Stimulated activated CD4-positive, alpha-beta T cell treated with anti-CD3 and anti-CD28 coated beads, Interleukin-4, amount 100 ng/mL, for 48 hours (primary cell): ENCODE results near the gene UPK1A.
"Not testable (repeated sequence)": the region's sequence is repeated elsewhere in the genome, so short reads cannot be mapped to it uniquely, and the experiment has no call there.

Experiments used
- DNase-seq, 2 donors: peaks; one replicate each; pipeline ENCODE4 v3.0.0-alpha.2; 2020; ENCODE audit warnings: low read depth in 2 of 2

Gene UPK1A

DNA sequence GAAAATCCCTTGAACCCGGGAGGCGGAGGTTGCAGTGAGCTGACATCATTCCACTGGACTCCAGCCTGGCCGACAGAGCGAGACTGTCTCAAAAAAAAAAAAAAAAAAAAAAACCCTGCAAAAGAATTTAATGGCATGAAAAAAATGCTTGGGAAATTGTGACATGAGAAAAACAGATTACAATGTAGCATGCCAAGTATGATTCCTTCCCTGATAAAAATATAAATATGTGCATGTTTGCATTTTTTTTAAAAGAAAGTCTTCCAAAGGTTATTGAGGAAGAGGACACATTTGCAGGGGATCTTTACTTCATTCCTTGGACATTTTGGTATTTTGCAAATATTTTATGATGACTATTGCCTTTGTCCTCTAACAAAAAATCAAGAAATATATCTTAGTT lies 23.5 kb downstream of the UPK1A start:
- no peak for DNase-seq

DNA sequence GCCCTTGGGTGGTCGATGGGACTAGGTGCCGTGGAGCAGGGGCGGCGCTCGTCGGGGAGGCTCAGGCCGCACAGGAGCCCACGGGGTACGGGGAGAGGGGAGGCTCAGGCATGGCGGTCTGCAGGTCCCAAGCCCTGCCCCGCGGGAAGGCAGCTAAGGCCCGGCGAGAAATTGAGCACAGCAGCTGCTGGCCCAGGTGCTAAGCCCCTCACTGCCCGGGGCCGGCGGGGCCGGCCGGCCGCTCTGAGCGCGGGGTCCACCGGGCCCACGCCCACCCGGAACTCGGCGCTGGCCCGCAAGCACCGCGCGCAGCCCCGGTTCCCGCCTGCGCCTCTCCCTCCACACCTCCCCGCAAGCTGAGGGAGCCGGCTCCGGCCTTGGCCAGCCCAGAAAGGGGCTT lies 24.8 kb downstream of the UPK1A start:
- not testable (repeated sequence) for DNase-seq

DNA sequence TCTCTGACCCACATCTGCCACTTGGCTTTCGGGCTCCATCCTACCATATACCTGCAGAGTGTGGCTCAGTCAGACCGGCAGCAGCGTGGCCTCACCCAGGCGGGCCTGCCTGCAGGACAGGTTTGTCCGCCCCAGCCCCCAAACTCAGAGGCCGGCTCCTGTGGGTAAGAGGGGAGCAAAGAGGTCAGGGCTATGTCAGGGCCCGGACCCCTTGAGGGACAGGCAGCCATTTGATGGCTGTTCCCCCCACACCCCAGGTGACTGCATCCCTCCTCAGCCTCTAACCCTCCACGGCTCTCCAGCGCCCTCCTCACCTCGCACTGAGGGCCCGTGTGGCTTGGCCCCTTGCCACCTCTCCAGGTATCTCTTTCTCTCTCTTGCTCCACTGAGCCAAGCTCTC lies 25.7 kb downstream of the UPK1A start:
- no peak for DNase-seq

DNA sequence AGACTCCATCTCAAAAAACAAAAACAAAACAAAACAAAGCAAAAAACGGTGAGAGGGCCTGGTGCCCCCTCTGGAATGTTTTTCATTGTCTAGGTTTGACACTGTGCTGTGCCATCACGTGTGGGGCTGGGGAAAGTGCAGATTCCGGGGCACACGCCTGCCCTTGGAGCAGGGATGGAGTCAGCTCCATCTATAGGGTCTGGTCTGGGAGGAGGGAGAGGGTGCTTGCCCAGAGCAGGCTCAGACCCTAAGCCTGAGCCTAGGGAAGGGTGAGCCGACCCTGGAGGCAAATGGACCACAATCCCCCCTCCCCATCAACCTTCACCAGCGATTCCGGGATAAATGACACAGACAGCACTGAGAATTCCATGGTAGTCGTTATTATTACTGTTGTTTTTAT lies 27.1 kb downstream of the UPK1A start:
- no peak for DNase-seq

DNA sequence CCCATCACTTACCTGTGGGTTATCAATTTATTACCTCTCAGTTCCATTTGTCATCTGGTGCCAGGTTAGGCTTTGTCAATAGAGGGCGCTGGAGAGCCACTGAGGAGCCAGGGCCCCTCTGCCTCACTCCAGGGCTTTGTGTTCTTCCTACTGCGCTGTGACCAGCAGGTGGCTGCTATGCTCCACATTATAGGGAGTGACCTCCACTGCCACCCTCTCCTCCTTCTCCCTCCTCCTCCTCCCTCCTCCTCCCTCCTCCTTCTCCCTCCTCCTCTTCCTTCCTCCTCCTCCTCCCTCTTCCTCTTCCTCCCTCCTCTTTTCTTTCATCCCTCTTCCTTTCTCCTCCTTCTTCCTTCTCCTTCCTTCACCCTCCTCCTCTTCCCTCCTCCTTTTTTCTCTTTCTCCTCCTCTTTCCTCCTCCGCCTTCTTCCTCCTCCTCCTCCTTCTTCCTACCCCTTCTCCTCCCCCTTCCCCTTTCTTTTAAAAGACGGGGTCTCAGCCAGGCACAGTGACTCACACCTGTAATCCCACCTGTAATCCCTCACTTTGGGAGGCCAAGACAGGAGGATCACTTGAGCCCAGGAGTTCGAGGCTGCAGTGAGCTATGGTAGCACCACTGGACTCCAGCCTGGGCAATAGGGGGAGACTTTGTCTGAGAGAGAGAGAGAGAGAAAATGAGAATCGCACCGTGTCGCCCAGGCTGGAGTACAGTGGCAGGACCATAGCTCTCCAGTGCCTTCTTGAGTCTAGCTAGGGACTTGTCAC lies 27.7 kb downstream of the UPK1A start:
- peak; percentile 86 for DNase-seq

DNA sequence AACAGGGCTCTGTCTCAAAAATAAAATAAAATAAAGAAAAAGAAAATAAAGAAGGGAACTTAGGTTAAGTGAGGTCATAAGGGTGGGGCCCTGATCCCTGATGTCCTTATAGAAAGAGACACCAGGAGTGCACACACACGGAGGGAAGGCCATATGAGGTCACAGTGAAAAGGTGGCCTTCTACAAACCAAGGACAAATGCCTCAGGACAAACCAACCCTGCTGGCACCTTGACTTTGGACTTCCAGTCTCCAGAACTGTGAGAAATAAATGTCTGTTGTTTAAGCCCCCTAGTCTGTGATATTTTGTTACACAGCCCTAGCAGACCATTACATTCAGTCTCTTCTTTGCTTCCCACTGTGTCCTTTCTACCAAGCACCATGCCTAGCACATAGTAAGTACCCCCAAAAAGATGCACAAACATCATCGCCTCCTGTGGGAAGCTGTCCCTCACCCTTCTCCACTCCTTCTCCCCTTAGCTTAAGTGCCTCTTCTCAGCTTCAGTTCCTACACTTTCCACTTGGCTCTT lies 29.6 kb downstream of the UPK1A start:
- DNase-seq: no peak

DNA sequence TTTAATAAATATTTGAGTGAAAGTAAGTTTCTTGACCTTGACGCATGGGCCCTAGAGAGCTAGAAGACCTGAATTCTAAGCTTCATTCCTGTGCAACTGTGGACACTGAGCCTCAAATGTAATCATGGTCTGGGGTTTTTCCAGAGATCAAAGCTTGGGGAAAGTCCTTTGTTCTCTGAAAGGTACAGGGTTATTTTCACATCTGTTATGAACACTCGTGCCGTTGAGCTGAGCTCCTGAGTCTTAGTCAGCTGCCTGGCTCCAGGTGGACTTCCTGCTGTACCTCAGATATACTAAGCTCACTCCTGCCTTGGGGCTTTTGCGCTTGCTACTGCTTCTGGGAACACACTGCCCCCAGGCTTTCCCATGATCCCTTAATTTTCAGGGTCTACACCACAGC lies 30.5 kb downstream of the UPK1A start:
- DNase-seq: no peak

DNA sequence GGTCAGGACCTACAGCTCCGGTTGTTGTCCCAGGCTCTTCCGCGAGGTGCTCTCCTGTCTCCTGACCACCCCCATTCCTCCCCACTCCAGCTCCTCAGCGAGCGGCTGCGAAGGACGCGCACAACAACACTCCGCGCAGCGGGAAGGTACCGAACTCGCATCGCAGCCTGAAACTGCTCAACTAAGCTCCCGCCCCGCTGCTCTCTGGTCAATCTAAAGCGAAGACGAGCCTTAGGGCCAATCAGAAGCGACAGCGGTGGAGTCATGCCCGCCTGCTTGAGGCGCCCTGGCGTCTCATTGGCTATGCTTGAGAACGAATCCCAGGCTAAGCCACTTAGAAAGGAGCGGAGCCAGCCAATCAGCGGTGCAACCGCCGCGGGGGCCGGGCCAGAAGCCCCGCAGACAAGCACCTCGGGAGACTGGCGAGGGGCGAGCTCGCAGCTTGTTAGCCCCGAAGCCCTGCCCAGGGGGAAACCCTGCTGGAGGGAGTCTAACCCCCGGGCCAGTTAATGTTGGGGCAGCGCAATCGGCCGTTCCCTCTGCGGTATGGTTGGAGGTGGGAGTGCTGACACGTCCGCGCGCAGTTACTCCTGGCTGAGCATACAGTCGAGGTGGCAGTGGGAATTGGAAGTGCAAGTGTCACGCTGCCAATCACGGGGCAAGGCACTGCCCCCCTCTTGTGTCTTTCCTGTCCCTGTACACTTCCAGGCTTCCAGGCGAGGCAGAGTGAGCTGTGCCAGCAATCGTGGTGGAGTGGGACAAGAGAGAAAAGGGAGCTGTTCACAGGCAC lies 36.1 kb downstream of the UPK1A start:
- peak; percentile 85 to 91 for DNase-seq

DNA sequence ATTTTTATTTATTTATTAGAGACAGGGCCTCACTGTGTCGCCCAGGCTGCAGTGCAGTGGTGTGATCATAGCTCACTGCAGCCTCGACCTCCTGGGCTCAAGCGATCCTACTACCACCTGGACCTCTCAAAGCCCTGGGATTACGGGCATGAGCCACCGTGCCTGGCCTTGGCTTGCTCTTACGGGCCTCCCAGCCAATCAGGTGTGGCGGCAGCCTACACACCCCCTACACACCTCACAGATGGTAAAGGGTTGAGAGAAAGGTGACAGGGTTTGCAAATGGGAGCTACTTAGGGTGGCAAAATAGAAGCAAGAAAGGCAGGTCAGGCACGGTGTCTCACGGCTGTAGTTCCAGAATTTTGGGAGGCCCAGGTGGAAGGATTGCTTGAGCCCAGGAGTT lies 37.0 kb downstream of the UPK1A start:
- no peak for DNase-seq

DNA sequence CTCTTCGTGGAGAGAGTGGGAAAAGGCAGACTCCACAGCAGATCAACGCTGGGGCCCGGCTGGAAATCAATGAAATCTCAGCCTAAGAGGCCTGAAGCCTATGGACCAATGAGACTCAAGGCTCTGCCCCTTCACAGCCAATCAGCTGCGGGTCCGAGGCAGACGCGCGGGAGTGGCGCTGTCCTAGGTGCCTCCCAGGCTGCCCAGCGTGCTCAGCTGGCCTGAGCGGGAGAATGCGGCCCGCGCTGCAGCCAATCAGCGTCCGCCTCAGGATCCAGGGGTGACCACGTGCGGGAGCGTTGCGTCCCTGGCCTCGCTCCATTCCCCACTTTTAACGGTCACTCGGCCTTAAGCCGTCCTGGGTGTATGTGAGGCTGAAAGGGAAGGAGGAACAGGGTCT lies 37.9 kb downstream of the UPK1A start, which contains the start of gene ZBTB32:
ZBTB32 (plus strand) TSS at position 341 of the 400 bp plus-strand sequence. CDS start 10,069 bp downstream, outside the sequence.
- no peak for DNase-seq

DNA sequence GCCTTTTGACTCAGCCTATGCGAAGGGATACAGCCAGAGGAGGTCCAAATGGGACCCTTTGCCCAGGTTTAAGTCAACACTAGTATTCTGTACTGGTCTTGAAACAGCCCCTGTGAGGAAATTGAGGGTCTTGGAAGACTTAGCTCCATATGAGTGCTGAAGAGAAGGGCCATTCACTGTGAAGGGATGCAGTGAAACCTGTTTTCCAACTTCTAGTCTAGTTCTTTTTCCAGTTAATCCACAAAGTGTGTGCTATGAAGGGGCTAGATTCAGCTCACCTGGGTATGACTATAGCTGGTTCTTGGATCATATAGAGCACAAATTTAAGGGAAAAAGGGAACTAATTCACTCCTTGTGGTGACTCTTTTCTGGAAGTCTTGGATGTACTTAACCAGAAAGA lies 42.1 kb downstream of the UPK1A start:
- DNase-seq: no peak

DNA sequence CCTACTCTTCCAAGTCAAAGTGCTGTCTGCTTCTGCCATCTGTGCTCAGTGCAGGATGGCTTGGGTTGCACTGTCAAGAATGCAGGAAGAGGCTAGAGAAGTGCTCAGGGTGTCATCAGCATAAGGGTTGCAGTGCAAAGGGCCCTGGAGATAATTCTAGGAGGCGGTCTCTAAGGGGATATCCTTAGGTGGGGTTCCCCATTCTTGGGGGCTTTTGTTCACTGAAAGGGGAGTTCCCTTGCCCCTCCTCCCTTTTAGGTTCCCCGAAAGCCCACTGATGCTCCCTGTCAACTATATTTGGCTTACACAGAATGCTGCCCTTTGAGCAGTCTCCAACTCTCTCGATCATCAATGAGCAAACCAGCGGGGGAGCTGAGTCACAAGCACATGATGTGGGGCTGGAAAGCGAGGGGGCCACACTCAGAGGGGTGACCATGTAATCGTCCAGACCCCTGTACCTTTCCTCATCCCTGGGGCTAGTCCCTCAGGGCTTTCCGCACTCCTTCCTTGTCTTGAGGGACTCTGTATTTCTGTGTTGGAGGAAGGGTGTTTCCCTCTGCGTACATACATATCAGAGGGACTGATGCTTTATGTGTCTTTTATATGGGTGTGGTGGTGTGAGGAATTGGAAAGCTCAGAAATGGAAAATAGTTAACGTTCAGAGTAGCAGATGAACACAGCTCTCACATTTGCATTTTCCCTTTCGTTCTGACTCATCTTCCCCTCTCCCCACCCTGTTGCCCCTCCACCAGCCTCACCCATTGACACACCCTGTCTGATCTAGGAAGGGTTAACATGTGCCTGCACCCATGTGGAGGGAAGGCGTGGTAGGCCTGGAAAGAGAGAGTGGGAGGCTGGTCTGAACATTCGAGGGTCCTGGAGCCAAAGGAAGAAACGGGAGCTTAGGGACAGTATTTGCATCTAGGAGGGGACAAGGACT lies 44.7 kb downstream of the UPK1A start:
- DNase-seq: peak in 1 of 2 donors; percentile 66

DNA sequence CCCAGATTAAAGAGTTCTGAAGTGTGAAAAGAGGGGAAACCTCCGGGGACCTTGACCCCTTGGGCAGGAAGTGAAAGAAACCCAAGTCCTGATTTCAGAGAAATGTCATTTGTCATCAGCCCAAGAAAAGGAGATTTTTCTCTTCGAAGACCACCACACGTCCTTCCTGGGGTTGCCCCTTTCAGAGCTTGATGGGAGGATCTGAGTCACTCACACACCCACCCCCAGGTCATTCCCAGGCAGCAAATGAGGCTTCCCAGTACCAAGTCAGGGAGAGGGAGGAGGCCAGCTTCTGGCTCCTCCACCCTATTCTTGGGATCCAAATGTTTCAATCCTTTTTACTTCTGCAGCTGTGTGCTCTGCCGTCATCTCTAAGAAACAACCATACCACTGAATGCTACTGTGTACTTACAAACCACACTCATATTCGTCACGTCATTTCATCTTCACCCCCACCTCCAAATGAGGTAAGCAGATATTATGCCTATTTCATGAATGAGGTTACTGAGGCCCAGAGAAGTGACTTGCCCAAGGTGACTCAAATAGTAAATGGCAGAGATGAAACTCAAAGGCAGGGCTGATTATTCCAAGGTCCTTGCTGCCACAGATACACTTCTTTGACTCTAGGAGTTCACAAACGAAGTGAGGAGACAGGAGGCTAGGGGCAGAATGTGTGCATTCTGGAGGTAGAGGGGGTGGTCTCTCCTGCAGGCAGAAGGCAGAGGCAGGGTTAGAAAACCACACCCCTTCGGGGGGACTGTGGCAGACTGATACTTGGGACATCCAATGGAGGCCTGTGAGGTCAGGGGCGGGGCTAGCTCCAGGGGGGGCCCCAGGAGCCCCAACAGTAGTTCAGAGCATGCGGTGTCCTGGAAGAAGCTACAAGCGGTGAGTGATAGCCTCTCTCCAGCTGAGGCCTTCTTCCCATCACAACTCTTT lies 46.5 kb downstream of the UPK1A start:
- DNase-seq: peak; percentile 76 to 81

DNA sequence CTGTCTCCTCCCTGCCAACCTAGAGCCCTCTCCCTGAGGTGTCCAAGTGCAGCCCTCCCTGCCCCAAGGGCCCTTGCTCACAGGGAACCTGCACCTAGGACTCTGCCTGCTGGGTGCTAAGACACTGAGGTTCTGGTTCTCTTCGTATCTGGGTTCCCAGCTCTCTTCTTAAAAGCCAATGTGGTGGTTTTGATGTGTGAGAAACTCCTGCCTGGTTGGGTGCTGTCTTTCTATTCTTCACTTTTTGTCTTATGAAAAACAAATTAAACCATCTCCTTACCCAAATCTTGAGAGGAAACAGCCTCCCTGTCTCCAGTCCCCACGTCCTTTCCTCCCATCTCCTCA lies 47.2 kb downstream of the UPK1A start:
- no peak for DNase-seq

DNA sequence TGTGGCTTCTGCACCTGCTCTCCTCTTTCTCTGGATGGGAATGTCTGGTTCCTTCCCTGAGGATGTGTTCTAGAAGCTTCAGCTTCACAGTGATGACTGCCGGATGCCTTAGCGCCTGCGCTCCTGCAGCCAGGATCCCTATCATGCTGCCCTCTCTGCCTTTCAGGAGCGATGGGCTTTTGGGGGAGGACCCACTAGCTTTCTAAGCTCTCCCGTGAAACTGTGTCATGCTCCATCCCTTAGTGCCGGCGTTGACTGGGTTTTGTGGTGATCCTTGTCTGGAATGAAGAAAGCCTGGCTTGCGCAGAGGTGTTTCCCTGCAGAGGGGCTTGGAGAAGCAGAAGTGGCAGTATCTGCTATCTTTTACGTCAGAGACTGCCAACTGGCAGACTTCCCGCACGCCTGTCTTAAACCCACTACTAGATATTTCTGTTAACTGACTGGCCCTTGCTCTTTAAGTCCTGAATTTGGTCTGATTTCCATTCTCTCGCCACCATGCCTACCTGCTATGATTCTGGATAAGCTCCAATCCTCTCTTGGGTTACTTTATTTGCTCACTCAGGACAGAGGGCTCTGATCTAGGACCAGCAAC lies 47.7 kb downstream of the UPK1A start:
- no peak for DNase-seq

DNA sequence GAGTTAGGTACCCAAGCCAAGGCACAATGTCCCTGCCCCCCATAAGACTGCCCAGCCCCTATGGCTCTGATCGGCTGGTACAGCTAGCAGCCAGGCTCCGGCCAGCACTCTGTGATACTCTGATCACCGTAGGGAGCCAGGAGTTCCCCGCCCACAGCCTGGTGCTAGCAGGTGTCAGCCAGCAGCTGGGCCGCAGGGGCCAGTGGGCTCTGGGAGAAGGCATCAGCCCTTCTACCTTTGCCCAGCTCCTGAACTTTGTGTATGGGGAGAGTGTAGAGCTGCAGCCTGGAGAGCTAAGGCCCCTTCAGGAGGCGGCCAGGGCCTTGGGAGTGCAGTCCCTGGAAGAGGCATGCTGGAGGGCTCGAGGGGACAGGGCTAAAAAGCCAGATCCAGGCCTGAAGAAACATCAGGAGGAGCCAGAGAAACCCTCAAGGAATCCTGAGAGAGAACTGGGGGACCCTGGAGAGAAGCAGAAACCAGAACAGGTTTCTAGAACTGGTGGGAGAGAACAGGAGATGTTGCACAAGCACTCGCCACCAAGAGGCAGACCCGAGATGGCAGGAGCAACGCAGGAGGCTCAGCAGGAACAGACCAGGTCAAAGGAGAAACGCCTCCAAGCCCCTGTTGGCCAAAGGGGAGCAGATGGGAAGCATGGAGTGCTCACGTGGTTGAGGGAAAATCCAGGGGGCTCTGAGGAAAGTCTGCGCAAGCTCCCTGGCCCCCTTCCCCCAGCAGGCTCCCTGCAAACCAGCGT lies 48.5 kb downstream of the UPK1A start:
- no peak for DNase-seq

DNA sequence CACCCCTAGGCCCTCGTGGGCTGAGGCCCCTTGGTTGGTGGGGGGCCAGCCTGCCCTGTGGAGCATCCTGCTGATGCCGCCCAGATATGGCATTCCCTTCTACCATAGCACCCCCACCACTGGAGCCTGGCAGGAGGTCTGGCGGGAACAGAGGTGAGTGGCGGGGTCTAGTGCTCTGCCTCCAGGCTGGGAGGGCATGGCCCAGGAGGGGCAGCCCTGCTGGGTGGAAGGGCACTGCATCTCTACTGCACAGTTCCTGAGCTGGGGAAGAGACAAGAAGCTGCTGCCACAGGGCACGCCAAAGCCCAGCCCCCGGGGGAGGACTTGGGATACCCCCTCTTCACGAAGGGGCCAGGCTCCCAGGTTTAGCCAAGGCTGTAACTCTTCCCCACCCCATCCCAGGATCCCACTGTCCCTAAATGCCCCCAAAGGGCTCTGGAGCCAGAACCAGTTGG lies 49.1 kb downstream of the UPK1A start:
- DNase-seq: no peak

DNA sequence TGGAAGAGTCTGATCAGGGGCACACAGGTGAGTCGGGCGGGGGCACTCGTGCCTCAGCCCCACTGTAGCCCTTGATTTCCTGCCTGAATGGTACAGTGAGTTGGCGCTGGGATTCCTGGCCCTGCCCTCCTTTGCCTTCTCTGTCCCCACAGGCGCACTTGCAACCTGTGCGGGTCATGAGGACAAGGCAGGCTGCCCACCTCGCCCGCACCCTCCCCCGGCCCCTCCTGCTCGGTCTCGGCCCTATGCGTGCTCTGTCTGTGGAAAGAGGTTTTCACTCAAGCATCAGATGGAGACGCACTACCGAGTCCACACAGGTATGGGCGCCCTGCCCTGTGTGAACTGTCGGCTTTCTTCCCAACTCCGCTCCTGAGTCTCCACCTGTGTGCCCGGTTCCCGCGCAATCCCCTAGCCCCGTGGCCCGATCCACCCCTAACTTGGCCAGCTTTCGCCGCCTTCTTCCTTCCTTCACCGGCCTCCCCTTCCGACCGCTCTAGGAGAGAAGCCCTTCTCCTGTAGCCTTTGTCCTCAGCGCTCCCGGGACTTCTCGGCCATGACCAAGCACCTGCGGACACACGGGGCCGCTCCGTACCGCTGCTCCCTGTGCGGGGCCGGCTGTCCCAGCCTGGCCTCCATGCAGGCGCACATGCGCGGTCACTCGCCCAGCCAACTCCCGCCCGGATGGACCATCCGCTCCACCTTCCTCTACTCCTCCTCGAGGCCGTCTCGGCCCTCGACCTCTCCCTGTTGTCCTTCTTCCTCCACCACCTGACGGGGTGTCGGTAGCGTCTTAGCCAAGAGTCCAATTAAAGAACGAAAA lies 49.9 kb downstream of the UPK1A start:
- no peak for DNase-seq
